ES-I3 (cell line): Measurements from ENCODE around the gene ASMT.
"Not testable (repeated sequence)": the region's sequence is repeated elsewhere in the genome, so short reads cannot be mapped to it uniquely, and the experiment has no call there.

Experiments
- H3K36me3 ChIP-seq: 2 replicates; pipeline ENCODE4 v1.6.1; 2013; ENCODE audit warnings: mild to moderate bottlenecking, low read length, control low read depth, moderate library complexity; ENCODE audit not compliant: insufficient read depth
- H3K4me1 ChIP-seq: 2 replicates; pipeline ENCODE4 v1.6.1; 2013; ENCODE audit warnings: mild to moderate bottlenecking, control low read depth, low read length; ENCODE audit not compliant: insufficient read depth
- H3K9ac ChIP-seq: 2 replicates; pipeline ENCODE4 v1.6.1; 2013; ENCODE audit warnings: low read depth, mild to moderate bottlenecking, low read length, moderate library complexity
- H3K9me3 ChIP-seq: 2 replicates; pipeline ENCODE4 v1.6.1; 2013; ENCODE audit warnings: mild to moderate bottlenecking, low read length, moderate library complexity; ENCODE audit not compliant: control insufficient read depth, insufficient read depth

Gene ASMT

GRCh38 chrX:1614927-1615326 is at the start of gene ASMT:
TSS of gene ASMT (plus strand) at chrX:1615059. CDS start at chrX:1615200, 141 bp downstream.
- Histone ChIP-seq H3K9ac (no peak within 1 kb of the TSS), H3K36me3 (no peaks in the 10 kb centered on the region), H3K4me1 (no peaks in the 10 kb centered on the region), H3K9me3 (no peaks in the 10 kb centered on the region)

GRCh38 chrX:1574181-1574580 is 40.7 kb upstream of the ASMT start:
- not testable (repeated sequence) for H3K4me1 ChIP-seq, H3K9me3 ChIP-seq, H3K9ac ChIP-seq

GRCh38 chrX:1576201-1576992 is 38.5 kb upstream of the ASMT start:
- H3K4me1 ChIP-seq, result no peaks in the 10 kb centered on the region
- H3K9ac ChIP-seq, result no peak overlapping the region
- H3K9me3 ChIP-seq, result no peaks in the 10 kb centered on the region
- no peaks in the 10 kb centered on the region for H3K36me3 ChIP-seq

More at GRCh38 chrX:1574181-1574580, 40.7 kb upstream of the ASMT start:
- not testable (repeated sequence) for H3K36me3 ChIP-seq

GRCh38 chrX:1577845-1578244 is 37.0 kb upstream of the ASMT start:
- H3K36me3 ChIP-seq, result no peaks in the 10 kb centered on the region
- H3K4me1 ChIP-seq, result no peaks in the 10 kb centered on the region
- H3K9me3 ChIP-seq, result no peaks in the 10 kb centered on the region
- H3K9ac ChIP-seq, result no peak overlapping the region

GRCh38 chrX:1578511-1579173 is 36.2 kb upstream of the ASMT start:
- Histone ChIP-seq H3K9ac (no peak overlapping the region), H3K9me3 (no peaks in the 10 kb centered on the region)

GRCh38 chrX:1581132-1581531 is 33.7 kb upstream of the ASMT start:
- Histone ChIP-seq H3K9me3 (no peaks in the 10 kb centered on the region), H3K4me1 (no peaks in the 10 kb centered on the region), H3K9ac (no peak overlapping the region), H3K36me3 (no peaks in the 10 kb centered on the region)

More at GRCh38 chrX:1578511-1579173, 36.2 kb upstream of the ASMT start:
- H3K36me3 ChIP-seq, result no peaks in the 10 kb centered on the region
- H3K4me1 ChIP-seq, result no peaks in the 10 kb centered on the region

- H3K9ac ChIP-seq, result no peak overlapping the region; the same call in 1 of the 2 replicates
- H3K36me3 ChIP-seq, result no peaks in the 10 kb centered on the region
- no peaks in the 10 kb centered on the region for H3K9me3 ChIP-seq
- H3K4me1 ChIP-seq, result no peaks in the 10 kb centered on the region; the same call in 1 of the 2 replicates
Observed at GRCh38 chrX:1582686-1583437, 32.0 kb upstream of the ASMT start.

- Histone ChIP-seq H3K9ac (no peak overlapping the region), H3K36me3 (no peaks in the 10 kb centered on the region), H3K4me1 (no peaks in the 10 kb centered on the region; the same call in 1 of the 2 replicates), H3K9me3 (no peaks in the 10 kb centered on the region)
Observed at GRCh38 chrX:1584237-1585011, 30.4 kb upstream of the ASMT start.

GRCh38 chrX:1587161-1587560 is 27.7 kb upstream of the ASMT start:
- H3K9ac ChIP-seq, result no peak overlapping the region

GRCh38 chrX:1589356-1590130 is 25.3 kb upstream of the ASMT start:
- Histone ChIP-seq H3K36me3 (peaks cover 5% of the 10 kb centered on the region; the same call in 1 of the 2 replicates), H3K9me3 (no peaks in the 10 kb centered on the region), H3K4me1 (no peaks in the 10 kb centered on the region; the same call in 1 of the 2 replicates), H3K9ac (no peak overlapping the region)

More at GRCh38 chrX:1587161-1587560, 27.7 kb upstream of the ASMT start:
- Histone ChIP-seq H3K4me1 (no peaks in the 10 kb centered on the region; the same call in 1 of the 2 replicates), H3K36me3 (no peaks in the 10 kb centered on the region), H3K9me3 (no peaks in the 10 kb centered on the region)

- H3K9me3 ChIP-seq, result no peaks in the 10 kb centered on the region
- peaks cover 10% of the 10 kb centered on the region for H3K36me3 ChIP-seq
- peak within 1 kb of the TSS; percentile 87 for H3K9ac ChIP-seq
- H3K4me1 ChIP-seq, result no peaks in the 10 kb centered on the region; the same call in 1 of the 2 replicates
Observed at GRCh38 chrX:1591102-1591862, 23.6 kb upstream of the ASMT start, which contains the start of gene AKAP17A. TSS of gene AKAP17A (plus strand) at chrX:1591604. CDS start at chrX:1593463, 1,859 bp downstream.

- peak overlapping the region; percentile 87 for H3K9ac ChIP-seq
- no peaks in the 10 kb centered on the region for H3K9me3 ChIP-seq
- H3K36me3 ChIP-seq, result peaks cover 10% of the 10 kb centered on the region
- no peaks in the 10 kb centered on the region for H3K4me1 ChIP-seq
Observed at GRCh38 chrX:1591863-1592469, 22.9 kb upstream of the ASMT start.
